Activated CD4-positive, CD25-positive, alpha-beta regulatory T cell treated with anti-CD3 and anti-CD28 coated beads, Interleukin-2, amount 50 U/mL, for 16 hours (primary cell): Measurements from ENCODE around the gene STMN3.
"Not testable (repeated sequence)": the region's sequence is repeated elsewhere in the genome, so short reads cannot be mapped to it uniquely, and the experiment has no call there.

Source experiments
- DNase-seq: peaks from one replicate; pipeline ENCODE4 v3.0.0-alpha.2; 2020; ENCODE audit warnings: low read depth, low spot score

The STMN3 gene

DNA sequence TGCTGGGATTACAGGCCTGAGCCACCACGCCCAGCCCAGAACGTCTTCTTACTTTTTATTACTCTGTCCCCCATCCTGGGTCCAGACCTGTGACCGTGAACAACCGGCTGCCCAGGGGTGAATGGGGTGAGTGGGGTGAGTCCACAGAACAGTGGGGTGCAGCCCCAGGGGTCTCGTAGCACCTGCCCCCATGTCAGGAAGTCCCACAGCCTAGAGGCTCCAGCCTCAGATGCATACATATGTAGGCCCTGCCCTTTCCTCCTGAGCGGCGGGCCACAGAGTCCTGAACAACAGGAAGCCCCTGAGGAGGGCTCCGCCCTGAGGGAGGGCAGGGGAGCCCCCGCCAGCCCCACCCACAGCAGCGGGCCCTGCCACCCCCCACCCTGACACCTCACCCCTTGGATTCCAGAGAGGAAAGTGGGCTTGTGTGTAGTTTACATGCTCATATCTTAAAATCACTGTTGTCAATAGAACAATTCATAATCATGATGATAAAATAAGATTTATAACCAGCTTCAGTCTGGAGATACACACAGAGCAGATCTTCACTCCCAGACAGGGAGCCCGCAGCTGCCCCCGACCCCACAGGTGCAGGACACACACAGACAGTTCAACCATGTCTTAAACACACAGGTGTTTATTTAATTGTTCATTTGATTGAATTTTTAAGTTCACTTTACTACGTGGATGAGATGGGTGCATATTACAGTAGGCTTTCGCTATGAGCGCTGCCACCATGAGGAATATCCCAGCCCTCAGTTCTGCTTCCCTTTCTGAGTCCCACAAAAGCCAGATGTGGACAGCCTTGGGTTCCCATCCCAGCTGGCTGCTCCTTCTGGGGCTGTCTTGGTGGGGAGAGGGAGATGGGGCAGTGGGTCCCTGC, 13.9 kb downstream of the STMN3 start:
- DNase-seq: peak; percentile 51

DNA sequence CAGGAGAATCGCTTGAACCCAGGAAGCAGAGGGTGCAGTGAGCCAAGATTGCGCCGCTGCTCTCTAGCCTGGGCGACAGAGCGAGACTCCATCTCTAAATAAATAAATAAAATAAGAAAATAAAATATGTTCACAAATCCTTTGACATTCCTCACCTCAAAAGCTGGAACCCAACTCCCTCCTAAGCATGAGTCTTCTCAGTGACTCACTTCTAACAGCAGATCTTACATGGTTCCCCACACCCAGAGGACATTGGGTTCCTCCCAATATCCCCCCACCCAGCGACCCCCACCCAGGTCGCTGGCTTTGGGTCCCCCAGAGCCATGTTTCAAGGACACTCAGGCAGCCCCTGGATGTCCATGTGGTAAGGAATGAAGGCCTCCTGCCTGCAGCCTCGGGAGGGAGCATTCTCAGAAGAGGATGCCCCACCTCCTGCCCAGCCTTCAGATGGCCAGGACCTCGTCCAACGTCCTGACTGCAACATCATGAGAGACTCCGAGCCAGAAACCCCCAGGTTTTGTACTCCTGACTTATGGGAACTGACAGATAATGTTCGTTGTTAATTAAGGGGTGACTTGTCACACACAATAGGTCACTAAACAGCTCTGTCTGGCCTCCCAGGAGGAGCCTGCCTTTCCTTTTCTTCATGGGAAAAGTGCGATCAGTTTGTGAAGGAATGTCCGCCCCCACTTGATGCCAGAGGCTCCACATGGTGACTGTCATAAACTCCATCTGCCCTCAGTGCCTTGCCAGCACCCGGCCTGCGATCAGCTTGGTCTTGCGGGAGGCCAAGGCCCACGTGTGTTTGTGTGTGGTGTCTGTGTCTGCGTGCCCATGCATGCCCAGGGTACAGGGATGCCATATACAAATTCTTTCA, 16.2 kb downstream of the STMN3 start:
- DNase-seq: no peak

DNA sequence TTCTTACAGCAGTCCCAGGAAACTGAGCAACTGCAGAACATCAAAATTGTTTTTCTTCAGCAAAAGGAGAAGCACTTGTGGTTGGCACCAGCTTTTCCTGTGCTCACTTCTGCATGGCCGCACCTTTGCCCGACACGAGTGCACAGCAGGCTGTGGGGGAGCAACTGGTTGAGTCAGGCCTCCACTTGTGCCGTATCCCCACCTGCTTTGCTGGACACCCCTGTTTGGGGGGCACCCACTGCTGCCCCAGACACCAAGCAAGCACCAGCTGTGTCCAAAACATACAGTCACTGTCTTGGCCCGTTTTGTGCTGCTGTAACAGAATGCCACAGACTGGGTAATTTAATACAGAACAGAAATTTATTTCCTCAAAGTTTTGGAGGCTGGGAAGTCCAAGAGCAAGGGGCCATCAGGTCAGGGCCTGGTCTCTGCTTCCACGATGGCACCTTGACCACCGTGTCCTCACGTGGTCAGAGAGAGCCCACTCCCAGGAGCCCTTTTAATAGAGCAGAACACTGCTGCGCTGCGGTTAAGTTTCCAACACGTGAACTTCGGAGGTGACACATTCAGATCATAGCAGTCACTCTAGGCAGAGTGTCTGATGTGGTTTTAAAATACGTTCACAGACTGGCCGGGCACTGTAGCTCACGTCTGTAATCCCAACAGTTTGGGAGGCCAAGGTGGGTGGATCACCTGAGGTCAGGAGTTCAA, 17.6 kb downstream of the STMN3 start:
- peak; percentile 58 for DNase-seq

DNA sequence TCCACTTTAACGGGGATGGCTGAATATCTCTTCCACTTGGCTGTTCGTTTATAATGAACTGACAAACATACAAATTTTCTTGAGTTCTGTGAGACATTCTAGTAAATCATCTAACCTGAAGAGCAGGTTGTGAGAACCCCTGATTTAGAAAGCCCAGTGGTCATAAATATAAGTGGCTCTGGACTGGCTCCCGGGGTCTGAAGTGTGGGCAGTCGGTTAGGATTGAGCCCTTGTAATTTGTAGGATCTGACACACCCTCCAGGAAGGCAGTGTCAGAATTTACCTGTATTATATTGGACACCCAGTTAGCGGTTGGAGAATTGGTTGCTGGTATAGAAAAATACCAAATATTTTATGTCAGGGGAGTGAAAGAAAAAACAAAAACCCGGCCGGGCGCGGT, 19.5 kb downstream of the STMN3 start:
- DNase-seq: no peak

DNA sequence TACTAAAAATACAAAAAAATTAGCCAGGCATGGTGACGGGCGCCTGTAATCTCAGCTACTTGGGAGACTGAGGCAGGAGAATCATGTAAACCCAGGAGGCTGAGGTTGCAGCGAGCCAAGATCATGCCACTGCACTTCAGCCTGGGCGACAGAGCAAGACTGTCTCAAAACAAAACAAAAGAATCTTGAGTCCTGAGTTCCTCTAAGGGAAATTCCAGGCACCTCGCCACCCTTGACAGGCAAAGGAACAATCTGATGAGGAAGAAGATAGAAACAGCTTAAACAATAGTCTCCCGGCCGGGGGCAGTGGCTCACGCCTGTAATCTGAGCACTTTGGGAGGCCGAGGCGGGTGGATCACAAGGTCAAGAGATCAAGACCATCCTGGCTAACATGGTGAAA, 21.8 kb downstream of the STMN3 start:
- DNase-seq: not testable (repeated sequence)

DNA sequence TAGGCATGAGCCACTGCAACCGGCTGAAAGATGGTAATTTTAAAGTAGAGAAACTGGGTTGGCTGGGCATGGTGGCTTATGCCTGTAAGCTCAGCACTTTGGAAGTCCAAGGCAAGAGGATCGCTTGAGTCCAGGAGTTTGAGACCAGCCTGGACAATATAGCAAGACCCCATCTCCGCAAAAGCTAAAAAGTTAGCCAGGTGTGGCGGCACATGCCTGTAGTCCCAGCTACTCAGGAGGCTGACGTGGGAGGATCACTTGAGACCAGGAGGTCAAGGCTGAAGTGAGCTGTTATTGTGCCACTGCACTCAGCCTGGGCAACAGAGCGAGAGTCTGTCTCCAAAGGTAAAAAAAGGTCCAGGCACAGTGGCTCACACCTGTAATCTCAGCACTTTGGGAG, 22.3 kb downstream of the STMN3 start:
- not testable (repeated sequence) for DNase-seq

DNA sequence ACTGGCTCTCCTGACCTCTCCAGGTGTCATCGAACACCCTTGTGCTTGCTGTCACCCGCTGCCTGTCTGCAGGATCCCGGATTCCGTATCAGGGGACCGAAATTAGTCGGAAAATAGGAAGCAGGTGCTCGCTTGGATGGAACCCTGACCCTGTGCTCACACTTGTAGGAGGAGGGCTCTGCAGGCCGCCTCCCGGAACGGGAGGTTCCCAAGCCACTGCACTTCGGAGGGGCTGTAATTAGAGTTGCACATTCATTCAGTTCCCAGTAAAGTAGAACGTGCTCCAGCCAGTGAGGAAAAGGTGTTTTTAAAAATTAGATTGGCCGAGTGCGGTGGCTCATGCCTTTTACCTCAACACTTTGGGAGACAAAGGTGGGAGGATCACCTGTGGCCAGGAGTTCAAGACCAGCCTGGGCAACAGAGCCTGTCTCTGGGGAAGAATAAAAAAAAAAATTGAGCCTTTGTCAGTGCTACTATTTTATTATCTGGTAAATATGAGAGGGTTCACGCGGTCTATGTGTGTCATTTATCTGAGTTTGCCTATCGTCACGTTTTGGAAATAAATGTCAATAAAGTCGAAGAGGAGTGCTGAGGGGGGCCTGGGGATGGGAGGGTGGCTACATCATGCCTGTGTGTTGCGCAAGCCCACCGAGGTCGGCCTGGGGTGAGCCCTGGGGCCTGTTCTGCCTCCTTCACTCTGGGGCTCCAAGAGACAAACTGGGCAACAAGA, 24.8 kb downstream of the STMN3 start:
- no peak for DNase-seq

DNA sequence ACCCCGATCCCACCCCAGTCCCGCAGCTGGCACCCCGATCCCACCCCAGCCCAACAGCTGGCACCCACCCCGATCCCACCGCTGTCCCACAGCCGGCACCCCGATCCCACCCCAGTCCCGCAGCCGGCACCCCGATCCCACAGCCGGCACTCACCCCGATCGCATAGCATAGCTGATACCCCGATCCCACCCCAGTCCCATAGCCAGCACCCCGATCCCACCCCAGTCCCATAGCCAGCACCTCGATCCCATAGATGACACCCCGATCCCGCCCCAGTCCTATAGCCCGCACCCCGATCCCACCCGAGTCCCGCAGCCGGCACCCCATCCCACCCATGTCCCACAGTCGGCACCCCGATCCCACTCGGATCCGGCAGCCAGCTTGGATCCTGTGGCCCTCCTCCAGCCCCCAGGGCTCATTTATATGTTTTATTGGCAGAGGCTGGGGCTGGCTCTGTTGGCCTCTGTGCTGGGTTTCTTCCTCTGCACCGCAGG, 25.4 kb downstream of the STMN3 start:
- no peak for DNase-seq

DNA sequence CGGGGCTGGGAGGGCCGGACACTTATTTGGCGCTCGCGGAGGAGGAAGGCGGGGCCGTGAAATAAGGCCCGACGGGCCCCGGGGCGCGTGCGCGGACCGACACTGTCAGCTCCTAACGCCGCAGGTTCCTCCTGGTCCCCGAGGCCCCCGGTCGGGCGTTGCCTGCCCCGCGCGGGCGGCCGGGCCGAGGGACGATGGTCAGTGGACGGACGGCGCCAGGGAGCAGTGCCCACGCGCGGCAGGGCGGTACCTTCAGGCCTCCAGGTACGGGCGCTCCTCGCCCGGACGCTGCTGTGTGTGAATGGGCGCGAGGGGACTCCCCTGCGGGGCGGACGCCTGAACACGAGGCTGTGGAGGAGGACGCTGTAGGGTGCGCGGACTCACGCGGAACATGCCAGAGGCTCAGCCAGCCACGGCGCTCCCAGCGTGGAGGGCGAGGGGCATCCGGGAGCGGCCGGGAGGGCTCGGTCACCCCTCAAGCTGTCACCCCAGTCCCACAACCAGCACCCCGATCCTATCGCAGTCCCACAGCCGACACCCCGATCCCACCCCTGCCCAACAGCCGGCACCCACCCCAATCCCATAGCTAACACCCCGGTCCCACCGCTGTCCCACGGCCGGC, 26.0 kb downstream of the STMN3 start:
- peak; percentile 86 for DNase-seq

DNA sequence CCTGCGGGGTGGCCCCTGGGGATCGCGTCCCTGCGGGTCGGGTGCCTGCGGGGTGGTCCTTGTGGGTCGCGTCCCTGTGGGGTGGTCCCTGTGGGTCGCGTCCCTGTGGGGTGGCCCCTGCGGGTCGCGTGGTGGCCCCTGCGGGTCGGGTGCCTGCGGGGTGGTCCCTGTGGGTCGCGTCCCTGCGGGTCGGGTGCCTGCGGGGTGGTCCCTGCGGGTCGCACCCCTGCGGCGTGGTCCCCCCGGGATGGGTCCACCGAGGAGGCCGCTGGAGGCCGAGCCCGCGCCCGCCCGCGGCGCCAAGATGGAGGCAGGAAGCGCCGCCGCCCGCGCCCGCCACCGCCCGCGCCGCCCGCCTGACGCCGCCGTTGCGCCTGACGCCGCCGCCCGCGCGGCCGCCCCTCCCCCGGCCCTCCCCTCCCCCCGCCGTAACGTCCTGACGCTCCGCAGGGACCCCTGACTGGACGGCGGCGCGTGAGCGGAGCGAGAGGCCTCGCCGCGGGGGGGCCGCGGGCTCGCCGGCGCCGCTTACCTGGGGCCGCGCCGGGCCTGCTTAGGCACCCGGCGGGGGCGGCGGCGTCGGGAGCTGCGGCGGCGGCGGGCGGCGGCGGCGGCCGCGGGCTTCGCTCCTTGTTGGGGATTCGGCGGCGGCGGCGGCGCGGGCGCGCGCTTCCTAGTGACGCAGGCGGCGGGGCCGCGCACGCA, 26.6 kb downstream of the STMN3 start, which contains the start of gene GMEB2:
TSS of gene GMEB2 (minus strand) at position 678 of the 705 bp plus-strand sequence. CDS start 7,704 bp downstream, outside the sequence.
- DNase-seq: peak; percentile 34

DNA sequence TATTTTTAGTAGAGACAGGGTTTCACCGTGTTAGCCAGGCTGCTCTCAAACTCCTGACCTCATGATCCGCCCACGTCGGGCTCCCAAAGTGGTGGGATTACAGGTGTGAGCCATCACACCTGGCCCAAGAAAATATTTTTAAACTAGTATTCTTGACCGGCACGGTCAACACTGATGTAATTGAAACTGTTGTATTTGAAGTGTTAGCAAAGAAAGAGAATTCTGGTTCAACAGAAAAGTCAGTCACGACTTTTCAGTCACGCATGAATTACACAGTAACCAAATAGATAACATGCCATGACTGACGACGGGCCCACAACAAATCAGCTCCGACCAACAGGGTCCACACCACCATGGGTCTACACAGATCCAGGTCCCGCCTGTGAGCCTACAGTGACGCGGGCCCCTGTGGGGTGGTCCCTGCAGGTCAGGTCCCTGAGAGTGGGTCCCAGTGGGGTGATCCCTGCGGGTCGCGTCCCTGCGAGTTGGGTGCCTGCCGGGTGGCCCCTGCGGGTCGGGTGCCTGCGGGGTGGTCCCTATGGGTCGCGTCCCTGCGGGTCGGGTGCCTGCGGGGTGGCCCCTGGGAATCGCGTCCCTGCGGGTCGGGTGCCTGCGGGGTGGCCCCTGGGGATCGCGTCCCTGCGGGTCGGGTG, 27.3 kb downstream of the STMN3 start:
- DNase-seq: no peak

DNA sequence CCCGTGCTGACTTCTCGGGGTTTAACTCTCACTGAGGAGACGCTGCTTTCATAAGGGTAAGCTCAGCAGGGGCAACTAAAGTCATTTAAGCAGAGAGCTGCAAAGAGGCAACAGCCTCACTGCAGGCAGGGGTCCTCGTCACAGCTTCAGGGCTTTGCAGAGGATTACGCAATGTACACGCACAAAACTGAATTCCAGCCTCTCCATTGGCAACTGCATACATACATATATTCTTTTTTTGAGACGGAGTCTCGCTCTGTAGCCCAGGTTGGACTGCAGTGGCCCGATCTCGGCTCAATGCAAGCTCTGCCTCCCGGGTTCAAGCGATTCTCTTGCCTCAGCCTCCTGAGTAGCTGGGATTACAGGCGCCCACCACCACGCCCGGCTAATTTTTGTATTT, 28.7 kb downstream of the STMN3 start:
- no peak for DNase-seq

DNA sequence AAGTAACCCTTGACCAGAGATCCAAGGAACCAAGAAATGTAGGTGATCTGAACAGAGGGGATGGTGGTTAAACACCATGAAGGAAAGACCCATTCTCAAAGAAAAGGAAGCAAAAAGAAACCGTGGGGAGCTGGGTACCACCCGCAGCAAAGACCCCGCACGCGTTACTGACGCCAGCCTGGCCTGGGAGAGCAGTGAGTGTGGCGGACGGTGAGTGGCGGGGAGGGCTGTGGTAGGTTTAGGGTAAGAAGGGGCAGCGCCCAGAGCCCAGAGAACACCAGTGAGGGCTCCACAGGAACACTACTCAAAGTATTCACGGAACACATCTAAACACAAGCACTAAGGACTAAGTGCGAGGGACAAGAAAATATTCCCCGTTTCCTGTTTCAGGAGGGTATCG, 30.5 kb downstream of the STMN3 start:
- DNase-seq: no peak

DNA sequence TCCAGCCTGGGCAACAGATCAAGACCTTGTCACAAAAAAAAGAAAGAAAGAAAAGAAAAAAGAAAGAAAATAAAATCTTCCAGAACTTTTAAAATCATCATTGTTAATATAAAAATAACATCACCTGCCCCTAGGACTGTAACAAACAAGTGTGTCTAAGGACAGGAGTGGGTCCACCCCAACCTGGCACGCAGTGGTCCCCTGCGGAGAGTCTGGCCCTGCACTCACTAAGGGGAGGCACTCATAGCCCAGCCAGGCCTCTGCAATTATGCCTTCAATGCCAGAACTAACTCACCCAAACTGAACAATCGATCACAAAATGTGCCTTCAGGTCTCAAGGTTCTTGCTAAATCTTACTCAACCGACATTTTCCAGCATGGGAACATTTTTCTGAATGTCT, 31.1 kb downstream of the STMN3 start:
- DNase-seq: no peak

DNA sequence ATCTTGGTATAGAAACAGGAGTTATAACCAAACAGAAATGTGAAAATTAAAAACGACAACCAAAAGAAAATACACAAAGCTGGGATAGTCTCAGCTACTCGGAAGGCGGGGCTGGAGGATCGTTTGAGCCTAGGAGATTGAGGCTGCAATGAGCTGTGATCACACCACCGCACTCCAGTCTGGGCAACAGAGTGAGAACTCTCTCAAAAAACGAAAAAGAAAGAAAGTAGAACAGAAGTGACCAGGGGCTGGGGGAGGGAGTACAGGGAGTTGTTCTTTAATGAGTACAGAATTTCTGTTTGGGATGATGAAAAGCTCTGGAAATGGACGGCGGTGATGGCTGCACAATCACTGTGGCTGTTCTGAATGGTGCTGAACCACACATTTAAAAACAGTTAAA, 32.2 kb downstream of the STMN3 start:
- DNase-seq: no peak

DNA sequence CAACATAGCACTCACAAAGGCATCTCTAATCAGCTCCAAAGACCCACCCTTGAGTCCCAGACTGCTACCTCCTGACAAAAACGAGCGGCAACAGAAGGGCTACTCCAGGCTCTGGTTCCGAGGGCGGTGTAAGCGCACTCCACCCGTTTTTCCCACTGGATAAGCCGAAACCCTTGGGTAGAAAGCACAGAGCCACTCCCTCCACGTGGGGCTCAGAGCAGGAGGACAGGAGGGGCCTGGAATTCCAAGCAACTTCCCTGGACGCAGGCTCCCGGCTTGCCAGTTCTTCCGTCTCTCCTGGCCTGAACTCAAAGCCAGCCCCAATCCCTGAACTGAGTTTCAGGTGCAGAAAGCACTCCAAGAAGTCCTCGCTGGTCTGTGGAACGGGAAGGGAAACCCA, 33.7 kb downstream of the STMN3 start:
- no peak for DNase-seq

DNA sequence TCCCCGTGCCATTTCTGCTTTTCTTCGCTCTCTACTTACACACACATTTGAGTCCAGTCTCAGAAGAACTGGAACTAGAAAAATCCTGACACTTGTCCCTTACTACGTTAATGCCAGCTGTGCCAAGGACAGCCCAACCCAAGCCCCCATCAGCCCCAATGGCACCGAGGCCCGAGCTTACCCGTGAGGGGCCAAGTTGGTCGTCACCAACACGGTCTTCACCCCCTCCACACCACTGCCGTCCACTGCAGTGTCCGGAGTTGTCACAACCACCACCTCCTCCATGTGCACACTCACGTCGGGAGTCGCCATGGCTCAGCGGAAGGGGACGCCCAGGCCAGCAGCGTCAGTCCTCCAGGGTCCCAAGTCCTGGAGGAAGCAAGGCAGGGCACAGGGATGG, 34.1 kb downstream of the STMN3 start:
- no peak for DNase-seq

DNA sequence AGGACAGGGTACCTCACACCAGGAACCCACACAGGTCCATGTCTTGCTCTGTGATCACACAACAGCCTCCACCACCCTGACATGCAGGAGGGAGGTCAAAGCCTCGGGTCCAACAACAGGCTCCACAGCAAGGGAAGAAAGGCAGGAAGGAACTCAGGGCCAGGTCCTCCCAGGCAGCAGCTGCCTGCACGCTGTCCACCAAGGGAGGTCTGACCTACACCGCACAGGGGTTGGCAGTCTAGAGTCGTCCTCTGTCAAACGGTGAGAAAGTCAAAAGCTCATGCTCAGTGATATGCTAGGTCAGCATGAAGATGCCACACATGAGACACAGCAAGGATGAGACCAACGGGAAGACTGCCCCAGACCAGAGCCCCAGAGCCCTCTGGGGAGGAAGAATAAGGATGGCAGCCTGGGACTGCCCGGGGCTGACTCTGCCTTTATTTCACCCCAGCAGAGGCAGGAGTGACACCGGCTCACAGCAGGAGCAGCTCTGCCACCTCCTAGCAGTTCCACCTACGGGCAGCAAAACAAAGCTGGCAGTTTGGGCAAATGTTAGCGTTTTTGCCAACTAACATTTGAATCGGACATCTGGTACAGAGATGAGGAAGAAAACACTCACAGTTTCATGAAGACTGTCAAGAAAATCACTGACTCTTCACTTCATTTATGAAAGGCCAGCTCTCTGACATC, 34.8 kb downstream of the STMN3 start:
- DNase-seq: no peak

DNA sequence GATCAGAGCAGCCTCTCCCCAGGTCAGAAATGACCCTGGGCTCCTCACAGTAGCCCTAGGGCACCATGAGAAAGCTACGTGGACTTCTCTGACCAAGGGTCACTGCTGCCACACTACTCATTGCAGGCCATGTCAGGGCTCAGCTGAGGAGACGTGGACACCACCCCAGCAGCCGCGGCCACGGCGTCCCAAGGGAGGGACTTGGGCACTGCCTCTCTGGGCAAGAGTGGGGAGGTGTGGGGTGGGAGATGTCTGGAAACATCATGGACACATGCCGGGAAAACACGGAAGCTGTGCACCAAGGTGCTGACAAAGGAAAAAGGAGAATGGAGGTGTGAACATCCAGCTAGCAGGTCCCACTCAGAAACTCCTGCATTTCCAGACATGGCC, 35.4 kb downstream of the STMN3 start:
- no peak for DNase-seq
